Right lobe of liver (tissue), 6 donors: ENCODE results near the gene GNG4. TPM values are rescaled to one million over a fixed set of nuclear protein-coding genes. Genes with fewer than 3 reads are reported as not detected.
"Not testable (repeated sequence)": the region's sequence is repeated elsewhere in the genome, so short reads cannot be mapped to it uniquely, and the experiment has no call there.

Source experiments
- ATAC-seq, 4 donors: fragments of 200-7000 bp; cut with Tn5 transposase; one replicate each; pipeline ENCODE4 v1.9.1; 2020; ENCODE audit warnings: mild to moderate bottlenecking in 4 of 4, moderate library complexity in 4 of 4
- DNase-seq, 3 donors: peaks; one replicate each; pipeline ENCODE4 v3.0.0-alpha.2; 2020
- H3K27ac ChIP-seq, 3 donors: fragments of 200-600 bp; one replicate each; pipeline ENCODE4 v1.8.0; 2022
- H3K27me3 ChIP-seq, 2 donors: fragments of 200-600 bp; one replicate each; pipeline ENCODE4 v1.8.0; 2022
- H3K36me3 ChIP-seq, 4 donors: fragments of 200-600 bp; sonication (generic) in 1 of 4; one replicate each; pipeline versions ENCODE4 v1.5.1 to v1.8.0; 2017 to 2022; ENCODE audit warnings: control low read depth in 1 of 4
- H3K4me1 ChIP-seq, 4 donors: fragments of 200-600 bp; sonication (generic) in 1 of 4; one replicate each; pipeline versions ENCODE4 v1.5.1 to v1.8.0; 2017 to 2022; ENCODE audit warnings: control low read depth in 1 of 4
- H3K4me3 ChIP-seq, 3 donors: fragments of 200-600 bp; one replicate each; pipeline ENCODE4 v1.8.0; 2022
- H3K9me3 ChIP-seq, 4 donors: fragments of 200-600 bp; sonication (generic) in 1 of 4; one replicate each; pipeline versions ENCODE4 v1.5.1 to v1.8.0; 2017 to 2022; ENCODE audit warnings: control low read depth in 1 of 4
- POLR2A ChIP-seq: fragments of 450-650 bp; IDR thresholded peaks from one replicate; pipeline ENCODE4 v1.6.1; 2017; ENCODE audit warnings: antibody characterized with exemption, mild to moderate bottlenecking
- WGBS: methylation state at CpG from one replicate; pipeline ENCODE4 v1.1.6; 2018; ENCODE audit warnings: low coverage, low lambda C conversion rate; ENCODE audit not compliant: insufficient coverage; ENCODE audit errors: missing lambda C conversion rate; 5-methylcytosine and 5-hydroxymethylcytosine counted together
- intact Hi-C, 2 donors: fragments of 100-400 bp; cut with DNase I; formaldehyde crosslinking; loops; one replicate each; pipeline versions ENCODE4 v1.11.2 to v1.14.1; 2022
- total RNA-seq, 6 experiments: library from RNA; depleted of rRNA in 2 of 6; stranded (reverse); fragments of >200 nt in 2 of 6; fragmentation: NEBNext Ultra II Directional in 3 of 6; extraction: Animal tissue kit (Norgen Biotek cat#: 25700) in 3 of 6; gene quantifications; one replicate each; pipeline versions ENCODE4 v1.1.0 to v1.2.4, GENCODE V29; 2016 to 2023
- TF ChIP-seq, protein P1 (sequence below), 4 donors: fragments of 200-600 bp in 3 of 4; fragments of 450-650 bp in 1 of 4; IDR thresholded peaks; one replicate each; pipeline versions ENCODE4 v1.5.1 to v1.8.0; 2016 to 2022; ENCODE audit warnings: antibody characterized with exemption in 4 of 4, mild to moderate bottlenecking in 2 of 4
- donor health status: DM: no; HTN: yes; CAD: no.
- donor health status: DM: no; HTN: no; CAD: no.
- donor health status: DM: no; HTN: no; CAD: no.
- donor health status: DM: no; HTN: yes; CAD: no.
- donor health status: DM: no; HTN: yes; CAD: no.

Gene GNG4
- total RNA-seq, 6 experiments from 2014 or later = 0.18 to 0.50 TPM; not detected in 4

DNA sequence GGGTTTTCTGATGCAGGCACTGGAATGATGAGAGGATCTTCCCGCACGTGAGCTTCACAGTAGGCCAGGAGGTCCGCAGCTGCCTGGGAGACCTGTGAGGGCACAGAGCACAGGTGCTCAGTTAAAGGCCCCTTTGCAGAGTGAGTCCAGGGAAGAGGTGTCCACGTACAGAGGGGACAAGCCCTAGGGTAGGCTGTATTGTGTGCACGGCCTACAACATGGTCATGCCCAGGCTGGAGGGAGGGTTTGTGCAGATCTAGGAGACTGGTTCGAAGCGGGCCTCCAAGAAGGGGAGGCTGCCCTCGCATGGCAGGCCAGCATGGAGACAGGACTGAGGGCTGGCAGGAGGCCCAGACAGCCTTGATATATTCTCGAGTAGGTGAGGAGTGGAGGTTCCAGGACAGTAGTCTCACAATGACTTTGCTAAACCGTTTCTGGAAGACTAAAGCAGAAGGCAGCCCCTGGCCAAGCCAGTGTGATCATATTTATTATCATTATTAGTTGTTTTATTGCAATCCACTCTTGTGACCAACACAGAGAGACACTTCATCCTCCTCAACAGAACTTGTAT, 97.4 kb downstream of the GNG4 start:
- WGBS = no CpG with 5 or more reads among the region's 10 CpGs
- Histone ChIP-seq H3K27ac (no peak overlapping the region), H3K36me3 (no peaks in the 10 kb centered on the region), H3K4me3 (no peak overlapping the region), H3K27me3 (no peaks in the 10 kb centered on the region), H3K4me1 (no peaks in the 10 kb centered on the region), H3K9me3 (no peaks in the 10 kb centered on the region)
- ATAC-seq (no peak), DNase-seq (no peak)
- intact Hi-C loops = no loop called here
- TF ChIP-seq, protein P1, sequence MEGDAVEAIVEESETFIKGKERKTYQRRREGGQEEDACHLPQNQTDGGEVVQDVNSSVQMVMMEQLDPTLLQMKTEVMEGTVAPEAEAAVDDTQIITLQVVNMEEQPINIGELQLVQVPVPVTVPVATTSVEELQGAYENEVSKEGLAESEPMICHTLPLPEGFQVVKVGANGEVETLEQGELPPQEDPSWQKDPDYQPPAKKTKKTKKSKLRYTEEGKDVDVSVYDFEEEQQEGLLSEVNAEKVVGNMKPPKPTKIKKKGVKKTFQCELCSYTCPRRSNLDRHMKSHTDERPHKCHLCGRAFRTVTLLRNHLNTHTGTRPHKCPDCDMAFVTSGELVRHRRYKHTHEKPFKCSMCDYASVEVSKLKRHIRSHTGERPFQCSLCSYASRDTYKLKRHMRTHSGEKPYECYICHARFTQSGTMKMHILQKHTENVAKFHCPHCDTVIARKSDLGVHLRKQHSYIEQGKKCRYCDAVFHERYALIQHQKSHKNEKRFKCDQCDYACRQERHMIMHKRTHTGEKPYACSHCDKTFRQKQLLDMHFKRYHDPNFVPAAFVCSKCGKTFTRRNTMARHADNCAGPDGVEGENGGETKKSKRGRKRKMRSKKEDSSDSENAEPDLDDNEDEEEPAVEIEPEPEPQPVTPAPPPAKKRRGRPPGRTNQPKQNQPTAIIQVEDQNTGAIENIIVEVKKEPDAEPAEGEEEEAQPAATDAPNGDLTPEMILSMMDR (IDR thresholded peaks at IDR 0.05) = no peak
- no peak for TF ChIP-seq POLR2A

DNA sequence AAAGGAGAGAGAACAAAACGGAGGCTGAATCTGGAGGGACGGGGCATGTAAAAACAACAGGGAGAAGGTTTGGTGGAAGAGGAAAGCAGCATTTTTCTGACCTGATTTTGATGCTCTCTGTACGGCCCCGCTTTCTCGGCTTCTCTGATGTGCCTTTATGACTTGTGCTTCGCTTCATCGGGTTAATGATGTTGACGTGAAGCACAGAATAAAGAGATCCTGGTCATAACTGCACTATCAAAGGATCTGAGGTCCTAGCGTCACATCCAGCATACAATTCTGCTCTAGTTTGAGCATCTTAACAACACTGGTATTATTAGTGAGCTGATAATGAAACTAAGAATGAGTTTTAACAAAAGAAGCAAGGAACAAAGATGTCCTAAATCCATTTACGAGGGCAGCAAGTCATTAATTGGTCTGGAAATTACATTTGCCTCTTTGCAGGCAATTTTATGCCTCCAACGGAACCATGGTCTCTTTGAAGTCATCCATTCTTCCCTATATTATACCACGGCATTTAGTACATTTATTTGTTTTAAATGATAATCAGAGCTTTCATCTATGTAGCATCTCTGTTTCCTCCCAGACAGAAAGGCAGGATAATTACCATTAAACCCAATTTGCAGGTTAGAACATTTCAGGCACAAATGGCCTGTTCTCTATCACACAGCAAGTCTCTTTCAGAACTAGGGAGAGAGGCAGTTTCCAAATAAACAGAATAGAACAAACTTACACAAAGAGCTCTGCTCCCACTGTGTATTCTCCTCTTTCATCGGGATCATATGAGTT, 100.0 kb downstream of the GNG4 start:
- intact Hi-C loops = no loop called here
- Histone ChIP-seq H3K9me3 (no peaks in the 10 kb centered on the region), H3K36me3 (no peaks in the 10 kb centered on the region), H3K4me1 (no peaks in the 10 kb centered on the region), H3K4me3 (no peak overlapping the region), H3K27ac (no peak overlapping the region), H3K27me3 (no peaks in the 10 kb centered on the region)
- no peak for TF ChIP-seq POLR2A
- 79% methylated on average over 13 of the region's 13 CpGs for WGBS
- ATAC-seq (no peak), DNase-seq (no peak)

DNA sequence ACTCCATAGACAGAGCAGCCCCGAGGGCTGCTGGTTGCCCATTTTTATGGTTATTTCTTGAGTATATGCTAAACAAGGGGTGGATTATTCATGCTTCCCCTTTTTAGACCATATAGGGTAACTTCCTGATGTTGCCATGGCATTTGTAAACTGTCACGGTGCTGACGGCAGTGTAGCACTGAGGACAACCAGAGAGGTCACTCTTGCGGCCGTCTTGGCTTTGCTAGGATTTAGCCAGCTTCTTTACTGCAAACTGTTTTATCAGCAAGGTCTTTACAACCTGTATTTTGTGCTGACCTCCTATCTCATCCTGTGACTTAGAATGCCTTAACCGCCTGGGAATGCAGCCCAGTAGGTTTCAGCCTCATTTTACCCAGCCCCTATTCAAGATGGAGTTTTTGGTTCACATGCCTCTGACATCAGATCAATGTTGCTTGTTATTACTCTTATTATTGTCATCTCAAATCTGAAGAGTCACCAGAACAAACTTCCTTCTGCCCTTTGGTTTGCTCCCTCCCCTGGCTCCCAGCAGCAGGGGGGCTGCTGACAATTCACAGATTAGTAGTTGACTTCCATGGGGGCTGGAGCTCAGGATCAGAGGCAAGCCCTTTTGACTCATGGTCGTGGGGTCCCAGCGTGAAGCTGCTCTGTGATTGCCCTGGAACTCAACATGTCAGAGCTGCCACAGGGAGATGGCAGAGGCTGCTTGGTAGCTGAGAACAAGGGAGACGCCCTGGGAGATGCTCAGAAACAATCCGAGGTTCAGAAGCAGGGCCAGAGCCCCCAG, 103.0 kb downstream of the GNG4 start:
- intact Hi-C loops = not testable (repeated sequence)

DNA sequence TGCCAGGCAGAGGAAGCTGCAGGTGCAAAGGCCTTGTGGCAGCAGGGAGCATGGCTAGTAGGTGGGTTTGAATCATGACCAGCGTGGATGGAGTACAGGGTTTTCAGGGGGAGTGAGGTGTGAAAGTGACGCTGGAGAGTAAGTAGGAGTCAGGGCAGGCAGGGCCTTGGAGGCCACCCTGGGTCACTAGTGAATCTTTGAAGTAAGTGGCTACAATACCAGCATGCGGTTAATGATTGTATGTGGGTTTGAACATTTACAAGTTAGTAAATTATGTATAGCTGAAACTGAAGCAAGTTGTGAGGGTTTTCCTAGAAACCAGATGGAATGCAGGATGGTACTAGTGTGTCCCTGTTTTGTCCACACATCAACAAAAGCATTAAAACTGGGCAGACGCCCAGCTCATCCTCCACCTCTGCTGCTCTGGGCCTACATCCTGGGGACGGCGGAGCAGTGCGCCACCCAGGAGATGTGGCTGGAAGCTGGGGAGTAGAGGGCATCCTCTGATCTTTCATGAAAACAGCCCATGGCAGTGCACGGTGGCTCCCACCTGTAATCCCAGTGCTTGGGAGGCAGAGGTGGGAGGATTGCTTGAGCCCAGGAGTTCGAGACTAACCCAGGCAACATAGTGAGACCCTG, 104.2 kb downstream of the GNG4 start:
- WGBS = 42% methylated on average over 6 of the region's 9 CpGs
- intact Hi-C loops = no loop called here
- no peaks in the 10 kb centered on the region for H3K27me3 ChIP-seq
- H3K4me1 ChIP-seq = no peaks in the 10 kb centered on the region
- no peaks in the 10 kb centered on the region for H3K36me3 ChIP-seq
- H3K9me3 ChIP-seq = no peaks in the 10 kb centered on the region
- no peak for DNase-seq
- no peak for ATAC-seq
- H3K4me3 ChIP-seq = no peak overlapping the region
- H3K27ac ChIP-seq = no peak overlapping the region
- TF ChIP-seq, protein P1 (IDR thresholded peaks at IDR 0.05) = no peak
- TF ChIP-seq POLR2A = no peak

More for the DNA sequence above, 103.0 kb downstream of the GNG4 start:
- not testable (repeated sequence) for H3K9me3 ChIP-seq, H3K27ac ChIP-seq, ATAC-seq, DNase-seq, H3K27me3 ChIP-seq, H3K4me1 ChIP-seq, H3K36me3 ChIP-seq, H3K4me3 ChIP-seq
- 44% methylated on average over 8 of the region's 10 CpGs for WGBS

DNA sequence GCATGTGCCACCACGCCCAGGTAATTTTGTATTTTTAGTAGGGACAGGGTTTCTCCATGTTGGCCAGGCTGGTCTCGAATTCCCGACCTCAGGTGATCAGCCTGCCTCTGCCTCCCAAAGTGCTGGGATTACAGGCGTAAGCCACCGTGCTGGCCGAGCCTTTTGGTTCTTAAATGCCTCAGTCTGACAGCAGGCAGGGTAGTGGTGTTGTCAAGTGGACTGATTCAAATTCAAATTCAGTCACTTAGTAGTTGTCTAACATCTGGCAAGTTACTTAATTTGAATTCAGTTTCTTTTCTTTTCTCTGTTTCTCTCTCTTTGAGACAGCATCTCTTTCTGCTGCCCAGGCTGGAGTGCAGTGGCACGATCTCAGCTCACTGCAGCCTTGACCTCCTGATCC, 106.7 kb downstream of the GNG4 start:
- WGBS = 69% methylated on average over 4 of the region's 7 CpGs
- DNase-seq, H3K4me3 ChIP-seq, intact Hi-C loops, H3K27me3 ChIP-seq, H3K4me1 ChIP-seq, H3K27ac ChIP-seq, H3K9me3 ChIP-seq, ATAC-seq, H3K36me3 ChIP-seq: not testable (repeated sequence)
